Measurements from ENCODE around the gene CHCHD6.

- no peak for TF ChIP-seq EZH2 (IDR thresholded peaks at IDR 0.05; ENCODE audit: insufficient read depth, poor library complexity, severe bottlenecking)
- no peak for TF ChIP-seq EZH2phosphoT487 (IDR thresholded peaks at IDR 0.05; ENCODE audit: insufficient read depth, low read depth)
Observed at GRCh38 chr3:126912027-126912422, 208.0 kb downstream of the CHCHD6 start.
